Activated CD8-positive, alpha-beta memory T cell treated with anti-CD3 and anti-CD28 coated beads, Interleukin-2, amount 50 U/mL, for 24 hours (primary cell): ENCODE measurements around the gene GTSE1.

Experiments
- DNase-seq: peaks from one replicate; pipeline ENCODE4 v3.0.0-alpha.2; 2020; ENCODE audit errors: extremely low read depth

The GTSE1 gene

DNA sequence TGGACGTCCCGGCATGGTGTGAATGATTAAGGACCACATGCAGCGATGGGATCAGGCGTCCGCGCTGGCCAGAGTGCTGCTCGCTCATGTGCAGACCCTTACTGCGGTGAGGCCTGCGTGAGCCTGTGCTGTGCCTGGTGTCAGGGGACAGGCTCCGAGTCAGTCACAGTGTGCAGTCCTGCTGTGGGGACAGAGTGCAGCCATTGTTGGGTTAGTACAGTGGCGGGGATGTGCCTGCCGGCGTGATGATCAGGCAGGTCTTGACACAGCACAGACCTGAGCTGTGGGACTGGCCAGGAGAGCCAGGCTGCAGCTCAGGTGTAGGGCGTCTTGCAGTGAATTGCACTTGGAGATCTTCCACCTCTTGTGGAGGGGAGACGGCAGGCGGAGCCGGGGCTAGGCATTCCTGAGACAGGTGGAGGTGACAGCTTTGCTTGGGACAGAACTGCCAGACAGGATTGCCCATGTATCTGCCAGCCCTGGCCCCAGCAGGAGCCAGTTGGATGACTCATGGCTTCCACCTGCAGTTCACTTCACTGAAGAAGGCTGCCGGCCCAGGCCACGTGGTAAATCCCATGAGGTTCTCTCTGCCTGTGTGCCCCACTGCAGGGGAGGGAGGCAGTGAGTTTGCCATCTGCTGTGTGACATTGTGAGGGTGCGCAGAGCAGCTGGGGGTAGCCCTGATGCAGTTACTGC lies 56.2 kb downstream of the GTSE1 start:
- no peak for DNase-seq

DNA sequence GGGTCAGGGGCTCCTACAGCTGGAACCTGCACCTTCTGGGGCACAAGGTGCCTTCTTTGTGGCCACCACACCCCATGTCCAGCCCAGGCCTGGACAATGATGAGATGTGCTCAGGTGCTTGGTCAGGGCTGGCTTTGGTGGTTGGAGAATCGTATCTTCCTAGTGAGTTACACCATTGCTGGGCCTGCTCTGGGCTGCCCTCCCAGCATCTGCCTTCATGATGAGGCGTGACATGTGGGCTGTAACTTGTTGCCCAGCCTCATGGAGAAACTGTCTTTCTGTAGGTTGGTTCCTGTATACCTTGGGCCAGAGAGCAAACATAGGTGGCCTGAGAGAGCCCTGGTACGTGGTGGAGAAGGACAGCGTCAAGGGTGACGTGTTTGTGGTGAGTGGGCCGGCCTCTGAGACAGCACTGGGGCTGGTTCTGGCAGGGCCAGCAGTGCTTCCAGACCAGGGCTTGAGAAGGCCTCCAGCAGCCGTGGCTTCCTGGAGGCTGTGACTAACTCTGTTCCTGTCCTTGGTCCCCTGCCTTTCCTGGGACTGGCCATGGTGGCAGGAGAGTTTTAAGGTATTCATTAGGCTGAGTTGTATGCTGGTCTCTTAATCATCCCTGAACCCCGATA lies 56.9 kb downstream of the GTSE1 start:
- no peak for DNase-seq

DNA sequence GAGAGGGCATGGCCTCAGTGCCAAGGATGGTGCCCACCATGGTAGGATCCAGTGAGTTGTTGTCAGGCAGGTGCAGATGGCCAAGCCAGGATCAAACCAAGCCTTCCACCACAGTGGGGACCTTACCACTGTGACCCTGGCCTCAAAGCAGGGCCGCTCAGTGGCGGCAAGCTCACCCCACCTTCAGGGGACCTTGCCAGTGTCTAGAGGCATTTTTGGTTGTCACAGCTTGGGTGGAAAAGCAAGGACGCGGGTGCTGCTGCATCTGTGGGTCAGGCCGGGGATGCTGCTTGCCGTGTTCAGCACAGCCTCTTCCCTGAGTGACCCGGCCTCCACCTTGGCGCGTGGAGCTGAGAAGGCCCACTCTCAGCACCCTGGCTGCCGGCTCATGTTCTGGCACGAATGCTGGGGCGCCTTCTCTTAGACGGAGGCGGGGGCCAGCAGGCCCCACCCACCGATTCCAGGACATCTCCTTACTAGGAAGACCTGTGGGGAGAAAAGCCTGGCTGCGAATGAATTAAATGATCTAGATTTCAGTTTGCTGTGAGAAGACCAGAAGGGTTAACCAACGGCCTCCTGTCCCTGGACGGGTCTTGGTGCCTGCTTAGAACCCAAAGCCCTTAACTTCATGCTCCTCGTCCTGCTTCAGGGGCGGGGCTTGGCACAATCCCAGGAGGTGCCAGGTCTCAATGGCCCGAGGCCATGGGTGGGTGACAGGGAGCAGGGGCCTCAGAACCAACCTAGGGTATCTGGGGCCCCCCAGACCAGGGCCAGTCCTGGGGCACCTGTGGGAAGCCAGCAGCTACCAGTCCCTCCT lies 57.7 kb downstream of the GTSE1 start:
- no peak for DNase-seq

- no peak for DNase-seq
These were observed 58.3 kb downstream of the GTSE1 start for GRCh38 chr22:46354993-46355305.

- peak; percentile 32 for DNase-seq
These were observed 58.8 kb downstream of the GTSE1 start for GRCh38 chr22:46355369-46355995.

DNA sequence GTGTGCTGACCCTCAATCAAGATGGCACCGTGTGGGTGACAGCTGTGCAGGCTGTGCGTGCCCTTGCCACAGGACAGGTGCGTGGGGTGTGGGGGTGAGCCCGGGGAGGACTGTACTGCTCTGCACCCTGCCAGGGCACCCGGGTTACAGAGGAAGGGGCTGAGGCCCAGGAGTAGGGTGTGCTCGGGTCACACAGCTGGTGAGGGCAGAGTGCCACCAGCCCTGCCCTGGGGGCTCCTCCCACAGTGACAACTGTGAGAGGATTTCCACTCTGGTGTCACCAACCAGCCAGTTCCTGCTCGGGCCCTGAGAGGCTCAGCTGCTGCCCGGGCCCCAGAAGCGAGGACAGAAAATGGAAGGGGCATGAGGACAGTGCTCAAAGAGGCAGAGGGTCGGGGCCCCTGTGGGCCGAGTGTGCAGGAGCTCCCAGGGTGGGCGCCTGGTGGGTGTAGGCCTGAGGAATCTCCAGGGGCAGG lies 59.4 kb downstream of the GTSE1 start:
- DNase-seq, result no peak

GRCh38 chr22:46356496-46357480 lies 60.1 kb downstream of the GTSE1 start:
- no peak for DNase-seq

- no peak for DNase-seq
These were observed 61.2 kb downstream of the GTSE1 start for GRCh38 chr22:46357711-46358520.

GRCh38 chr22:46358766-46359165 lies 62.1 kb downstream of the GTSE1 start:
- no peak for DNase-seq

- DNase-seq, result no peak
These were observed 62.7 kb downstream of the GTSE1 start for GRCh38 chr22:46359362-46359761.

DNA sequence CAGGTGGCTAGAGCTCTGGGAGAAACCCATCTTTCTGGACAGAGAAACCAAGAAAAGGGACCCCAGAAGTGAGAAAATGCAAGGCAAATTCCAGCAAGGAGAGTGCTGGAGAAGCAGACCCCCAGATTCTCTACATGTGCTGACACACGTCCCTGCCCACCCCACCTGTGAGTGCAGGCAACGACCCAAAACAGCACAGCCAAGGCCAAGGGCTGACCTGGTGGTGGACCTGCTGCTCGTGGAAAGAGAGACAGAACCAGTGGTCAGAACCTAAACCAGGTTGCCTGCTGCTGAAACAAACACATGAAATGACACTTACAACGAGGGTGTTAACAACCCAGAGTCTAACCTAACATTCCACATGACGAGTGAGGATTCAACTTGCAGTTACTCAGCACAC lies 63.4 kb downstream of the GTSE1 start:
- DNase-seq, result no peak

GRCh38 chr22:46360891-46361290 lies 64.2 kb downstream of the GTSE1 start:
- no peak for DNase-seq

DNA sequence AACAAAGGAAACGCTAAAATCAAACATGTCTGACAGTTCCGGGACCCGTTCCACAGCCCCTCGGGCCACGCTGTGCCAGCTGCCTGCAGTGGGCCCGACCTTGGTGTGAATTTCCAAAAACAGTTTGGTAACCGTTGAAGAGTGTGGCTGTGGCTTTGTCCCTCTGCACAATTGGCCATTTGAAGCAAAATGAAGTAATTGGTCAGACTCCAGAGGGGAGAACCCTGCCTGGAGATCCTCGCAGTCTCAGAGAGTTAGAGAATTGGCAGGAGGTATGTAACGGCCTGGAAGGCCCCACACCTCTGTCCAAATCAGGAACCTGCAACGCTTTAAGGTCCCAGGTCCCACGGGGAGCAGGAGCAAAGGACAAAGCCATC lies 65.1 kb downstream of the GTSE1 start:
- DNase-seq, result no peak

DNA sequence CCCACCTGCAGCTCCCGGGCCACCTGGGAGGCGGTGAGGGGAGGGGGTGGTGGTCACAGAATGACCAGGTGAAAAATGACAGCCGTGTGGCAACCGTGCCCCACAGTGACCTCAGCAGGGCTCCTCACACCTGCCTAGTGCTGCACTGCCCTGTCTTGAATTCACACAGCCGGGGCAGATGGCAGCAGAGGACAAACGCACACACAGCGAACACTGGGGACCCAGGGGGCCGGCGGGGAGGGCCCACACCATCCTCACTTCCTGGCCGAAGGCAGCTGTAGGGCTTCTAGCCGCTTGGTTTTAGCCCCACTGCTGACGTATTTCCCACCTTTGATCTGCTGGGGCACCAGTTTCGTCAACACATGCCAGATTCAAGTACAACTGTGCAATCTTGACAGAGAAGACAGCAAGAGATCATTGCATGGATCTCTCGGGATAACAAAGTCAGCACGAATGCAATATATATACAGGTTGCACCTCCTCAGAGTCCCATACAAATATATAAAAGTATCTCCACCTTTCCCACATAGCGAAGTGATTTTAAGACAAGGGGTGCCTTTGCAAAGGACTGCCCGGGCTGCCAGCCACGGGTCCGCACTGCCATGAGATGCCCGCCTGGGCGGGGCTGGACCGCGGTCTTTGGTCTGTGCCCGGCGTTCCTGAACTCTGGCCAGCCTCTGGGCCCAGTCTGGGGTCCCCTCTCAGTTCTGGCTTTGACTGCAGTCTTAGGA lies 65.7 kb downstream of the GTSE1 start:
- DNase-seq, result no peak

- DNase-seq, result no peak
These were observed 66.4 kb downstream of the GTSE1 start for GRCh38 chr22:46362934-46363515.

GRCh38 chr22:46363611-46364321 lies 67.1 kb downstream of the GTSE1 start:
- DNase-seq, result no peak

DNA sequence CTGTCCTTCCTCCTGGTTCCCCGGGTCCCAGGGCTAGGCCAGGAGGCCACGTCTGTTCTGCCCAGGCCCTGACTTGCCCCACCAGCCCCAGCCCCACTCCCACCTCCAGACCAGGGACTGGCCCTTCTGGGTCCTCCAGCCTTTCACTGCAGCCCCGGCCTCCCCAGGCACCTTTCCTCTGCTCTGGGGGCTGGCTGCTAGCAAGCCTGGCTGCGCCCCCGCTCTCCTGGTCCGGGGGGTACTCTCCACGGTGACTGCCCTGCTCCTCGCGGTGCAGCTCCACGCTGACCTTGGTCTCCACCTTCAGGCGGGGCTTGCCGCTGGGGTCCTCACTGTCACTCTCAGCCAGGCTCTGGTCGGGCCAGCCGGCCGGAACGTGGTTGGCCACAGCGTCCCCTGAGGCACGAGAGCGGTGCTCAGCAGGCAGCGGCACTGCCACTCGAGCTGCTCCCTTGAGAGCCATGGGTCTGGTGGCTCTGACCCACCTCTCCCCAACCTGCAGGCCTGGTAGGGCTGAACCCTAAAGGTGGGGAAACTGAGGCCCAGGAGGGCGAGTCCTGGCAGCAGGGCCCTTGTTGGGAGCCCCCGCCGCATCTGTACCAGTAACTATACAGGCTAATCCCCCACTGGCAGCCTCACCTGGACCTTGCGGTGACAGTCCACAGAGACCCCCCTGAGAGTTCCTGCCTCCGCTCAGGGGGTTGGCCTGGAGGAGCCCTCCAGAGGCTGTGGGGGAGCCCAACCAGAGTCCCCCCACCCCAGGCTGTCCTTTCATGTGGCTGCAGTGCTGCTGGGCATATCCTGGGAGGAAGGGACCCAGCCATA lies 67.9 kb downstream of the GTSE1 start:
- DNase-seq, result no peak

- no peak for DNase-seq
These were observed 68.5 kb downstream of the GTSE1 start for GRCh38 chr22:46365166-46365624.
